HG03439 (cell line): Measurements from ENCODE around the gene GASK1A.

ENCODE experiments used
- ATAC-seq: cut with Tn5 transposase; IDR thresholded peaks from one replicate; pipeline ENCODE4 v1.9.1; 2021; ENCODE audit warnings: mild to moderate bottlenecking, moderate library complexity; ENCODE audit not compliant: unreplicated experiment

Gene GASK1A

DNA sequence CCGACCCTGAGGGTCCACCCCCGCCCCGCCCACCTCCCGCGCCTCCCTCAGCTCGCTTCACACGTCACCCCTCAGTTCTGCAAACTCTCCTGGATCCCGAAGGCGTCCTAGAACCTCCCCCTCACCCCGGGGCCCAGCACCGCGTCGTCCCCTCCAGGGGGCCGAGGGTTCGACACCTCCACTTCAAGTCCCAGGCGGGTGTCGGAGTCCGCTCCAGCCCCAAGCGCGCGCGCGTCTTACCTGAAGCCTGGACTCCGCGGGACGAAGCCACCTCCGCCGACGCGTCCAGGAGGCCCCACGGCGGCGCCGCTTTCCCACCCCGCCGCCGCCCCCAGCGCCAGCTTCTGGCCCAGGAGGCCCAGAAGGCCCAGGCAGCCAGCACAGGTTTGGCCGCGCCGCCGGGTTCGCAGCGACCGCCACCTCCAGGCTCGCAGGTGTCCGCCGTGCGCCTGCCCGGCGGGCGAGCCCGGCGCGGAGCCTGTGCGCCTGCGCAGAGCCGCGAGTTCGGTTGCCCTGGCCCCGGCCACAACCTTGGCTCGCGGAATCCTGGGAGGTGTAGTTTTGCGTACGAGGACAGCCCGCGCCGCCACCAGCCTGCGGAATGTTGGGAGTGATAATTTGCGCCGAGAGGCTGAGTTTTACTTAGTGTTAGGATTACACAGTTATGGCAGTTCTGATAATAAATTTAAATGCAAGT, 126.6 kb downstream of the GASK1A start, which contains the start of gene POMGNT2:
Gene POMGNT2 (minus strand): TSS at position 484 of the 697 bp plus-strand sequence. CDS start 24,648 bp downstream, outside the sequence.
- peak; percentile 88 for ATAC-seq

DNA sequence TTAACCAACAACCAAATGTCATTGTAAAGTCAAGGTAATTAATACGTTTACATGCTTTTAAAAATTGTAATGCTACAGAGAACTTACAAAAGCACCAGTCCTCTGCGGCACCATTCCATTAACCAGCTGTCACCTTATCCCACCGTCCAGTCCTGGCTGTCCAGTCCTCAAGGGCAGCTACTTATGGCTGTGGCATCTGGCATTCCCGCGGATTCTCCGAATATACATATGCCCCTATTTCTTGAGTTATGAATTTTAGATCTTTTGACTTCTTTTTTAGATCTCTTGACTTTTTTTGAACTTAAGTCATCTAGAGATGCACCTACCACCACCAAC, 127.2 kb downstream of the GASK1A start:
- ATAC-seq: no peak
